Astrocyte (in vitro differentiated cells and primary cell): ENCODE results near the gene CXorf65. TPM values are rescaled to one million over a fixed set of nuclear protein-coding genes. Genes with fewer than 3 reads are reported as not detected.
A peak's percentile ranks its signal among the peaks of the same experiment; 100 is the strongest.

ENCODE experiments used
- DNase-seq: peaks from one replicate; pipeline ENCODE4 v3.0.0-alpha.2; 2010; ENCODE audit warnings: low read depth
- FAIRE-seq: peaks from 2 replicates; lab custom pipeline; 2011; peaks lifted over from hg19 to GRCh38; lab: Jason Lieb, UNC
- H2AFZ ChIP-seq: 2 replicates; pipeline ENCODE4 v1.6.0; 2012; ENCODE audit warnings: low read depth, low read length, inconsistent platforms
- H3K27ac ChIP-seq: 2 replicates; pipeline ENCODE4 v1.5.1; 2011; ENCODE audit warnings: low read depth, low read length, inconsistent platforms
- H3K27me3 ChIP-seq: 2 replicates; pipeline ENCODE4 v1.6.0; 2011; ENCODE audit warnings: low read length, inconsistent platforms; ENCODE audit not compliant: insufficient read depth
- H3K36me3 ChIP-seq: 2 replicates; pipeline ENCODE4 v1.5.1; 2011; ENCODE audit warnings: low read length, inconsistent platforms; ENCODE audit not compliant: insufficient read depth
- H3K4me1 ChIP-seq: 2 replicates; pipeline ENCODE4 v1.5.1; 2011; ENCODE audit warnings: low read length, inconsistent platforms; ENCODE audit not compliant: insufficient read depth
- H3K4me2 ChIP-seq: 2 replicates; pipeline ENCODE4 v1.6.0; 2012; ENCODE audit warnings: low read length, inconsistent platforms
- H3K4me3 ChIP-seq: 2 replicates; pipeline ENCODE4 v1.5.1; 2011; ENCODE audit warnings: low read depth, mild to moderate bottlenecking, low read length, inconsistent platforms; ENCODE audit not compliant: insufficient read depth
- H3K79me2 ChIP-seq: 2 replicates; pipeline ENCODE4 v1.6.0; 2012; ENCODE audit warnings: mild to moderate bottlenecking, low read length, inconsistent platforms; ENCODE audit not compliant: insufficient read depth
- H3K9ac ChIP-seq: 2 replicates; pipeline ENCODE4 v1.6.0; 2012; ENCODE audit warnings: mild to moderate bottlenecking, low read length, inconsistent platforms
- H3K9me3 ChIP-seq: 2 replicates; pipeline ENCODE4 v1.5.1; 2012; ENCODE audit warnings: low read depth, mild to moderate bottlenecking, low read length, inconsistent platforms; ENCODE audit not compliant: insufficient read depth
- H4K20me1 ChIP-seq: 2 replicates; pipeline ENCODE4 v1.6.0; 2012; ENCODE audit warnings: low read length, inconsistent platforms; ENCODE audit not compliant: insufficient read depth
- H3K27ac Mint-ChIP-seq: one replicate; pipeline ENCODE4 v1.8.0; 2021; ENCODE audit warnings: mild to moderate bottlenecking, mixed read lengths; ENCODE audit not compliant: unreplicated experiment
- H3K27me3 Mint-ChIP-seq: one replicate; pipeline ENCODE4 v1.8.0; 2021; ENCODE audit warnings: low read depth, mixed read lengths; ENCODE audit not compliant: unreplicated experiment
- H3K36me3 Mint-ChIP-seq: one replicate; pipeline ENCODE4 v1.8.0; 2021; ENCODE audit warnings: low read depth, mixed read lengths; ENCODE audit not compliant: unreplicated experiment
- H3K4me1 Mint-ChIP-seq: one replicate; pipeline ENCODE4 v1.8.0; 2021; ENCODE audit warnings: low read depth, mixed read lengths; ENCODE audit not compliant: unreplicated experiment
- H3K4me3 Mint-ChIP-seq: one replicate; pipeline ENCODE4 v1.8.0; 2021; ENCODE audit warnings: mild to moderate bottlenecking, moderate library complexity, mixed read lengths; ENCODE audit not compliant: unreplicated experiment
- H3K9me3 Mint-ChIP-seq: one replicate; pipeline ENCODE4 v1.8.0; 2021; ENCODE audit warnings: mild to moderate bottlenecking, mixed read lengths; ENCODE audit not compliant: unreplicated experiment
- EZH2 ChIP-seq: IDR thresholded peaks from 2 replicates; pipeline ENCODE4 v1.6.1; 2012; ENCODE audit warnings: mild to moderate bottlenecking, low read length, inconsistent platforms; ENCODE audit not compliant: insufficient read depth
- total RNA-seq: library from RNA; stranded (reverse); gene quantifications from 2 replicates; pipeline ENCODE4 v1.2.1, GENCODE V29; 2021
- TF ChIP-seq, protein P1 (sequence below): IDR thresholded peaks from 2 replicates; pipeline ENCODE4 v1.5.1; 2011; ENCODE audit warnings: low read depth, mild to moderate bottlenecking, inconsistent platforms, low read length, moderate library complexity; ENCODE audit not compliant: insufficient read depth

Gene CXorf65
- total RNA-seq, 1 donor from 2014 or later: not detected

DNA sequence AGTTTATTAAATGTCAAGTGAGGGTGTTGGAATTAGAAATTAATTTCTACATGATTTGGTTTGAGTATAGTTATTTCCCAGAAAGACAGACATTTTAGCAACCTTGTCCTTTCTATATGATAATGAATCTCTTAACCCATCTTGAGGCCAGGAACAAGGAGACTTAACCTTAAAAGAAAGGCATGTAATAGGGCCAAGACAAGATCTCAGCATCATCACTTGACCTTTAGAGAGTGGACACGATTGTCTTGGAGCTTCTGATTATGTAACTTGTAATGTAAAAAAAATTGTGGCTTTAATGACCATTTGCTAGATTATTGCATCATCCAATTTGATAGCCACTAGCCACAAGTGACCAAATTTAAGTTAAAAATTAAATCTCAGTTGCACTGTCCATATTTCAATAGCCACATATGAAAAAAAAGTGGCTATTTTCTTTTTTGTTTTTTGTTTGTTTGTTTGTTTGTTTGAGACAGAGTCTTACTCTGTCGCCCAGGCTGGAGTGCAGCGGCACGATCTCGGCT lies 24.4 kb downstream of the CXorf65 start:
- no peaks in the 10 kb centered on the region for H3K9me3 Mint-ChIP-seq
- H4K20me1 ChIP-seq: no peaks in the 10 kb centered on the region
- H3K36me3 Mint-ChIP-seq: no peaks in the 10 kb centered on the region
- no peak overlapping the region for H3K9ac ChIP-seq
- no peak overlapping the region for H2AFZ ChIP-seq
- no peak overlapping the region for H3K4me2 ChIP-seq
- H3K27ac ChIP-seq: no peak overlapping the region
- no peak overlapping the region for H3K4me3 ChIP-seq
- H3K36me3 ChIP-seq: no peaks in the 10 kb centered on the region
- H3K4me1 Mint-ChIP-seq: peaks cover 4% of the 10 kb centered on the region
- no peaks in the 10 kb centered on the region for H3K79me2 ChIP-seq
- H3K27ac Mint-ChIP-seq: no peak overlapping the region
- DNase-seq (no peak), FAIRE-seq (no peak)
- H3K4me3 Mint-ChIP-seq: no peak overlapping the region
- no peaks in the 10 kb centered on the region for H3K27me3 Mint-ChIP-seq
- H3K27me3 ChIP-seq: peaks cover 2% of the 10 kb centered on the region
- H3K4me1 ChIP-seq: no peaks in the 10 kb centered on the region
- no peaks in the 10 kb centered on the region for H3K9me3 ChIP-seq
- TF ChIP-seq EZH2: no peak
- TF ChIP-seq, protein P1, sequence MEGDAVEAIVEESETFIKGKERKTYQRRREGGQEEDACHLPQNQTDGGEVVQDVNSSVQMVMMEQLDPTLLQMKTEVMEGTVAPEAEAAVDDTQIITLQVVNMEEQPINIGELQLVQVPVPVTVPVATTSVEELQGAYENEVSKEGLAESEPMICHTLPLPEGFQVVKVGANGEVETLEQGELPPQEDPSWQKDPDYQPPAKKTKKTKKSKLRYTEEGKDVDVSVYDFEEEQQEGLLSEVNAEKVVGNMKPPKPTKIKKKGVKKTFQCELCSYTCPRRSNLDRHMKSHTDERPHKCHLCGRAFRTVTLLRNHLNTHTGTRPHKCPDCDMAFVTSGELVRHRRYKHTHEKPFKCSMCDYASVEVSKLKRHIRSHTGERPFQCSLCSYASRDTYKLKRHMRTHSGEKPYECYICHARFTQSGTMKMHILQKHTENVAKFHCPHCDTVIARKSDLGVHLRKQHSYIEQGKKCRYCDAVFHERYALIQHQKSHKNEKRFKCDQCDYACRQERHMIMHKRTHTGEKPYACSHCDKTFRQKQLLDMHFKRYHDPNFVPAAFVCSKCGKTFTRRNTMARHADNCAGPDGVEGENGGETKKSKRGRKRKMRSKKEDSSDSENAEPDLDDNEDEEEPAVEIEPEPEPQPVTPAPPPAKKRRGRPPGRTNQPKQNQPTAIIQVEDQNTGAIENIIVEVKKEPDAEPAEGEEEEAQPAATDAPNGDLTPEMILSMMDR: no peak

DNA sequence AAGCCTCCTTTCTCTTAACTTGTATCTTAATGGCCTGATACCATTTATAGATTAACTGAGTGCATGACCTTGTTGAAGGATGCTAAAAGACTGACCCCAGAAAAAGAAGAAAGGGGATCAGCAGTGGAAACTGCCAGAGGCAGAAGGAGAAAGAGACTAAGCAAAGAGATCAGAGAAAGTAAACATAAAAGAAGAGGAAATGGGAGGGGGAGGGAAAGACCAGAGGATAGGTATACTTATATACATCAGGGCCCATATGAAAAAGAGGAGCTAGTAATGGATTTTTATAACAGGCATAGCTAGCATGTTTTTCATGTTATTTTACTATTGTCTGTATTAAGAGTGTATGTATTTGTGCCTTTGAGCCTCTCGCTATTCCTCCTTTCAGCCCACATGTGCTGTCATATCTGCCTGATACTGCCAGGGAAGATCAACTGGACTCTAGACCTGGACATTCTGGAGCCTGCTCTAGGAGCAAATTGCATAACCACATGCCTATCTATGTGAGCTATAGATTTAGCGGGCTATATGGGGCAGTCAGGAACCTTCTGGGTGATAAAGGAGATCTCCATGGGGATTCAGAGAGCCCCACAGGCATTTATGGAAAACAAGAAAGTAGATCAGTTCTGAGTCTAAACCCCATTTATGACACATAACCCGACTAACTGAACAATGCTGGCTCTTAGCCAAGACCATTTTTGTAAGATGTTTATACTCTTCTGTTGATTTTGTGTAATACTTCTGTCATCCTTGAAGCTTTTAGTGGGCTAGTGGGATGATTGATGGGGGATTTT lies 25.0 kb downstream of the CXorf65 start:
- H3K9me3 ChIP-seq: no peaks in the 10 kb centered on the region
- H3K79me2 ChIP-seq: no peaks in the 10 kb centered on the region
- H3K4me3 ChIP-seq: no peak overlapping the region
- Mint-ChIP-seq H3K4me1 (peaks cover 4% of the 10 kb centered on the region), H3K9me3 (no peaks in the 10 kb centered on the region), H3K27ac (no peak overlapping the region), H3K4me3 (no peak overlapping the region), H3K27me3 (no peaks in the 10 kb centered on the region), H3K36me3 (no peaks in the 10 kb centered on the region)
- FAIRE-seq: no peak
- no peak overlapping the region for H3K27ac ChIP-seq
- no peak overlapping the region for H3K9ac ChIP-seq
- no peaks in the 10 kb centered on the region for H3K36me3 ChIP-seq
- peaks cover 2% of the 10 kb centered on the region for H3K27me3 ChIP-seq
- peak; percentile 15 for DNase-seq
- H3K4me1 ChIP-seq: no peaks in the 10 kb centered on the region
- H2AFZ ChIP-seq: no peak overlapping the region
- no peak overlapping the region for H3K4me2 ChIP-seq
- no peaks in the 10 kb centered on the region for H4K20me1 ChIP-seq
- TF ChIP-seq, protein P1: no peak
- no peak for TF ChIP-seq EZH2

DNA sequence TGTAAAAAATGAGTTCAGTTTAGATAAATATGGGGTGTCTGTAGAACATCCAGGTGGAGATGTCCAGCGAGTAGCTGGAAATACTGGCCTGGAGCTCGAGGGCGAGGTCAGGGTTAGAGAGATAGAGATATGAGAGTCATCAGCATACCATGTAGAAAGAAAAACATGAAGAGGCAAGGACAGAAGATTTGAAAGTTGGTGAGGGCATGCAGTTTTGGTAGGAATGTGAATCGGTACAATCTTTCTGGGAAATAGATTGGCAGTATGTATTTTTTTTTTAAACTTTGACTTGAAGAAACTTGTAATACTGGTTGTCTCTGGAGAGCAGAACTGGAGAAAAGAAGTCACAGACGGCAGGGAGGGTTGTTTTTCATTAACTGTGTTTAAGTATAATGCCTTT lies 36.0 kb downstream of the CXorf65 start:
- Histone ChIP-seq H4K20me1 (no peaks in the 10 kb centered on the region), H3K9me3 (no peaks in the 10 kb centered on the region), H3K4me3 (no peak overlapping the region), H3K27me3 (no peaks in the 10 kb centered on the region), H3K4me2 (no peak overlapping the region), H3K27ac (no peak overlapping the region), H3K36me3 (no peaks in the 10 kb centered on the region), H3K79me2 (peaks cover 22% of the 10 kb centered on the region), H3K9ac (no peak overlapping the region), H3K4me1 (no peaks in the 10 kb centered on the region), H2AFZ (no peak overlapping the region)
- Mint-ChIP-seq H3K4me1 (peaks cover 5% of the 10 kb centered on the region), H3K9me3 (no peaks in the 10 kb centered on the region), H3K36me3 (no peaks in the 10 kb centered on the region), H3K27me3 (no peaks in the 10 kb centered on the region), H3K4me3 (no peak overlapping the region), H3K27ac (no peak overlapping the region)
- FAIRE-seq (no peak), DNase-seq (no peak)
- TF ChIP-seq, protein P1: no peak
- no peak for TF ChIP-seq EZH2
